HG02798 (cell line): ENCODE measurements around the gene ABCD3.
"Not testable (repeated sequence)": the region's sequence is repeated elsewhere in the genome, so short reads cannot be mapped to it uniquely, and the experiment has no call there.

ENCODE experiments used
- ATAC-seq: cut with Tn5 transposase; IDR thresholded peaks from one replicate; pipeline ENCODE4 v1.9.1; 2021; ENCODE audit warnings: mild to moderate bottlenecking; ENCODE audit not compliant: unreplicated experiment, poor library complexity

The ABCD3 gene

DNA sequence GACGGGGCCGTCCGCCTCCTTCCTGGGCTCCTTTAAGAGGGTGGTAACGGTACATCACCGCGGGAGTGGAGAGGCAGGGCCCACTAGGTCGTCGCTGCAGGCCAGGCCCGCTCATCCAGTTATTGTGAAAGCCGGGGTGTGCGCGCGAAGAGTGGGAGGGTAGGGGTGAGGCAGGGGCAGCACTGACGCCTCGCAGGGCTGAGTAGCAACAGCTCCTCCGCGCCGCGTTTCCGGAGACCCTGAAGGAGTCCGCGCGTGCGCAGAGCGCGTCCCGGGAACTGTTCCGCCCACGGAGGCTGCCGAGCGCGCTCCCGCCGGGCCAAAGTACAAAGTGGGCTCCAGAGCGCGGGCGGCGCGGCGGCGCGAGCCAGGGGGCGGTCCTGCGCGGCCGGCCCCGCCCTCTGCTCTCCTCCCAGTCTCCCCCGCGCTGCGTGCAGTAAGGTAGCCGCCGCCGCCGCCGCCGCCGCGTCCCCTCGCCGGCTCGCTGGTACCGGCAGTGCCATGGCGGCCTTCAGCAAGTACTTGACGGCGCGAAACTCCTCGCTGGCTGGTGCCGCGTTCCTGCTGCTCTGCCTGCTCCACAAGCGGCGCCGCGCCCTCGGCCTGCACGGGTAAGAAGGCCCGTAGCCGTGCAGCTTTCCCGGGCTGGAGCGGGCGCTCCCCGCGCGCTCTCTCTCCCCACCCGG lies at the start of gene ABCD3:
Gene ABCD3, plus strand, starts transcription at position 412 of the 686 bp plus-strand sequence. Its CDS starts 90 bp downstream, at position 502.
- peak; percentile 96 for ATAC-seq

DNA sequence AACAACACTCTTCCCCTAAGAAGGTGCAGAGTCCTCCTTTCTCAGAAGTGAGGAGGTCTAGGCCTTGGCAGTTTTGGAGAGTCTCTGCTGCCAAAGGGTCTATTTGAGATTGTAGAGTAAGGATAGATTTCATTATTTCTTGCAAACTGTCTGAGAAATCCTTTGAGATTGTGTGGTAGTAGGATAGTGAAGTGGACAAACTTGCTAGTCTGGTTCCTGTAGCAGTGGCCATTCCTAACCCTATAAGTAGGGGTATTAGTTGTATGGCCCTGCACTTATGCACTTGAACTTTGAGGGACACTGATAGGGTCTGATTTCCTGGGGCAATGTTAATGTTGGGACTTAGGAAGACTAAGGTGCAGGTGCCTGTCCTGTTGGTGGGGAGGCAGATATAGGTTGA lies 45.4 kb upstream of the ABCD3 start:
- not testable (repeated sequence) for ATAC-seq

GRCh38 chr1:94373311-94373710 lies 44.9 kb upstream of the ABCD3 start:
- not testable (repeated sequence) for ATAC-seq

DNA sequence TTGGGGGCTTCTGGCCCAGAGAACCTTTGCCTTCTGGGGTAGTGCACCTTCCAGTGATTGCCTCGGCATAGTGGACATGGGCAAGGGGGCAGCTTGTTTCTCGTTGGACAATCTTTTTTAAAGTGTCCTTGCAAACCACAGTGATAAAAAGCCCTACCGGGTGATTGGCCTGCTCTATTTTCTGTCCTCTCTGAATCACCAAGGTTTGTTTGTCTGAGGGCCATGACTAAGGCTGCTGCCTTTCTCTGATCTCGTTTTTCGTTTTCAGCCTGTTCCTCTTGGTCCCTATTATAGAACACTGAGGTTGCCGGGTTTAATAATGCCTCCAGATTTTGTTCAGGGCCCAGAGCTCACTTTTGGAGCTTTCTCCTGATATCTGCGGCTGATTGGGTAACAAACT lies 42.5 kb upstream of the ABCD3 start:
- not testable (repeated sequence) for ATAC-seq

GRCh38 chr1:94378493-94378892 lies 39.7 kb upstream of the ABCD3 start:
- not testable (repeated sequence) for ATAC-seq

GRCh38 chr1:94379615-94380014 lies 38.6 kb upstream of the ABCD3 start:
- no peak for ATAC-seq

DNA sequence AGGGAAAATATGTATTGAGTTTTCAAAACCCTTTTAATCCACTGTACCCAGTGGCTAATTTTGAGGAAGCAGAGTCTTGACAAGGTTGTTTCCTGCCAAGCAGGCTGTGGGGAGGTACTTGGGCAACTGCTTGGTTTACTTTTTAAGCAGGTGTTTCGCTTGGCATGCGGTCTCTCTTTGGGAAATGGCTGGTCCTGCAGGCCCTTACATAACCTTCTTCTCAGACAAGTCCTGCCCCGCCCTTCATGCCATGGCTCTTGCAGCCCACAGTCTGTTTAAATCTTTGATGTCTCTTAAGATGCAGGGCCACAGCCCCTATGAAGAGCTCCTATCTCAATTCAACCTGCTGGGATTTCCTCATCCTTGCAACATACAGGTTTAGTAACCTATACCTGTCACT lies 36.0 kb upstream of the ABCD3 start:
- ATAC-seq, result no peak

DNA sequence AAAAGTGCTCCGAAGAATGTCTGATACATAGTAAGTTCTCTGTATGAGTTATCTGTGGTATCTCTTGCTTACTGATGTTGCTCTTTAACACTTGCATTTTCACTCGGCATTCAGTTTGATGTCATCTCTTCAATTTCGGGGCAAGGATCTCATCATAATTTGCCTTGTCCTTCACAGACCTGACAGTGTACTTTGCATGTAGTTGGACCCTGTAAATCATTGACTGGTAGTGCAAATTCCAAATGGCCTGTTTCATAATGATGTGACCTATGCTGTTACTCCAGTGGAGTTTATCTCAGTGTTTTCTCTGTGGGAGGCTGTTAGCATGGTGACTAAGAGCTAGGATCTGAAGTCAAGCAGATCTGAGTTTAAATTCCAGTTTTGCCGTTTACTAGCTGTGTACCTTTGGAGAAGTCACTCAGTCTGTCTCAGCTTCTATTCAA lies 34.2 kb upstream of the ABCD3 start:
- ATAC-seq, result peak; percentile 78

GRCh38 chr1:94384485-94385265 lies 33.5 kb upstream of the ABCD3 start:
- peak; percentile 59 for ATAC-seq

GRCh38 chr1:94385308-94385929 lies 32.8 kb upstream of the ABCD3 start:
- no peak for ATAC-seq

DNA sequence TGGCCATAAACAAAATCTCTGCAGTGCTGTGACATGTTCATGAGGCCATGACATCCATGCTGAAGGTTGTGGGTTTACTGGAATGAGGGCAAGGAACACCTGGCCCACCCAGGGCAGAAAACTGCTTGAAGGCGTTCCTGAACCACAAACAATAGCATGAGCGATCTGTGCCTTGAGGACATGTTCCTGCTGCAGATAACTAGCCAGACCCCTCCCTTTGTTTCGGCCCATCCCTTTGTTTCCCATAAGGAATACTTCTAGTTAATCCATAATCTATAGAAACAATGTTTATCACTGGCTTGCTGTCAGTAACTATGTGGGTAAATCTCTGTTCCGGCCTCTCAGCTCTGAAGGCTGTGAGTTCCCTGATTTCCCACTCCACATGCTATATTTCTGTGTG lies 28.9 kb upstream of the ABCD3 start:
- ATAC-seq, result no peak

DNA sequence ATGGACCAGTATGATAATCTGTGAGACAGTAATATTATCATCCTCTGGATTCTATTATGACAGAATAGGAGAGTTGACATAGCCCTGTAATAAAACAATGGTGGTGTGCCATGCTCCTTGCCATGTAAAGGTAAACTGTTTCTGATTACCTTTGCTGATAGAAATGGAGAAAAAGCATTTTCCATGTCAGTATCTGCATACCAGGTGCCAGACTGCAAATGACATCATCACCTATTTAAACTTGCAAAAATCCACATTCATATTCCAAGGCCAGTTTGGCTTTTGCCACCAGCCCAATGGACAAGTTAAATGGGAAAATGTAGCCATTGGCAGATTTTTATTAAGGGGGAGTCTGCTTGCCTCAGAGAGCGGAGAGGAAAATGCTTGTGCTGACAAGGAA lies 23.9 kb upstream of the ABCD3 start:
- ATAC-seq, result no peak

DNA sequence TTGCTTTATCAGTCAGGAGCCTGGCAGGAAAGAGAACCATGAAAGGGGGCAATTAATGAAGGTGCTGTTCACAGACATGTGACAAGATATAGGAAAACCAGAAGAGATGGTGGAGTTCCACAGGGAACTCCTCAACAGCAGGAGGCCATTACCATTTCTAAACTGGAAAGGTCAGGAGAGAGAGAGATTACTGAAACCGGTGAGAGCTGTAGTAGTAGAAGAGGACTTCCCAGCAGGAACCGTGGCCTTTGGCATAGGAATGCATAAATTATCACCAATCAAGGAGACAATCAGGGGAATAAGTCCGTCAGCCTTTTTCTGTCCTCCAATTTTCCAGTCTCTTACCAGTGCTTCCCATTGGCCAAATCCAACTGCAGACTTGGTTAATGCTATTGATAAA lies 23.0 kb upstream of the ABCD3 start:
- no peak for ATAC-seq

- no peak for ATAC-seq
Observed at GRCh38 chr1:94395748-94396309, 22.4 kb upstream of the ABCD3 start.

DNA sequence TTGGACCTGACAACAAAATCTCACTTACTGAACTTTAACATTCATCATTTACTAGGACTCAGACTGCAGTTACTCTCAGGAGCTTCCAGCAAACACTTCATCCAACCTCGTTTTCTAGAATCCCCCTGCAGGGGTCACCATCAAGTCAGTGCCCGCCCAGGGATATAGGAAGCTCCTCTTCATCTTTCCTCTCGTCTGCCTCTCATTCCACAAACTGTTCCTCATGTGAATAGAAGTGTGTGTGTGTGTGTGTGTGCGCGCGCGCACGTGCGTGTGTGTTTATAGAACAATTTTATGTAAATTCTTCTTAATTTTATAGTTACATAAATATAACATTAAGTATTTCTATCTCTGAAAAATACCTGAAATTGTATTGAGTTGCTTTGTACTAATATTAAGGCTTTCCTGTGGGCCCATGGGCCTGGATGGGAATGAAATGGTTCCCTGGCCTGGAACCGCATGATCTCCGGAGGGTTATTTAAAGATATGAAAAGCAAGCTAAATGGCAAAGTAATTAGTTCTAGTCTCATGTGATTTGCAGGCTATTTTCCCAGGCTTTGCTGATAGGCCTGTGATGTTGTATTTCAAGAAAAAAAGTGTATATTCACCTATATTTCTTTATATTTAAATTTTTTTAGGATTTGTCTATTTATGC lies 21.7 kb upstream of the ABCD3 start:
- no peak for ATAC-seq

GRCh38 chr1:94398356-94398755 lies 19.8 kb upstream of the ABCD3 start:
- no peak for ATAC-seq

DNA sequence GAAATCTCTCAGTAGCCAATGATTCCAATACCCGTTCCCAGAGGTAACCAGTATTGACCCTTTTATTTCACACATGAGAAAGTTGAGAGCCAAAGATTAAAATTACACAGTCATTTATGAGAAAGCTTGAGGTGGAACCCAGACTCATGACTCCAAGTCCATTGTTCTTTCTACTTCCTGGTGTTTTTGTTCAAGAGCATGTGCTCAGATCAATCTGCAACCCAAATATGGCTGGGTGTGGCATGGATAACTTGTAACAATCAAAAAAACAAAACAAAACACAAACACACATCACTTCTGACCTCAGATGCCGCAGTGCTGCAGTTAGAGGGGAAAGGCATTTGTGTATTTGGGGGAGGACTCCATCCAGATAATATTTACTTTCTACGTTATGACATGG lies 18.7 kb upstream of the ABCD3 start:
- ATAC-seq, result no peak

DNA sequence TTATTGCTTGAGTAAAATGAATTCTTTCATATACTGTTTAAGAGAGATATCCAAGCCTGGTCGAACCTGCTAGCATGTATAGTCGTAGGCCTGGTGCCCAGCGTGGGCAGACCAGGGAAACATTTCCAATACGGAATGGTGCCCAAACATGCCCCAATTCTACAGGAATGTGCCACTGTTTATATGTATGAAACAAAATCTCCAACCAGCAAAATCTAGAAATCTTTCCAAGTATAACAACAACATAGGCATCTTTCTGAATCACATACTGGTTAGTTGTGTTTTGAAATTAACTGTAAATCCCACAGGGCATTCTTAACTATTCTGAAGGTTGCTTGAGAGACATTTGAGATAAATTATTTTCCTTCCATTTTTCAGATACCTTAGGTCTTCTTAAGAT lies 17.0 kb upstream of the ABCD3 start:
- no peak for ATAC-seq

DNA sequence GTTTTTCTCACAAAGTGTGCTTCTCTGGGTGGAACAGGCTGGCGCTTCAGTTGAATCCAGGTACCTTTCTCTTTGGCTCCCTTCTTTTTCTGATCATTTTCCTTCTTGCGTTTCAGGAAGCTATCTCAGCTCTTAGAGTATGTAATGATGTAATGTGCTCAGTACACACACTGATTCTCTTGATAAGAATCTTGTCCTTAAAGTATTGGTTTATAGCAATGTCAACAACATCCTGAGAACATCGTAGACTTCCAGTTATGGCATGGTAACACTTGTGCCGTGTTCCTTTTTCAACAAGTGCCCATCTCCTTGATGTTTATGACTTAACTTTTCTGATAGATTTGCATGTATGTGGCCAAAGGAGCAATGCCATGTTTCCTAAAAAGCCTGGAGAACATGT lies 11.7 kb upstream of the ABCD3 start:
- ATAC-seq, result no peak

GRCh38 chr1:94408104-94408830 lies 9.9 kb upstream of the ABCD3 start:
- no peak for ATAC-seq
